ENCODE data around the gene BFSP2. TPM values are rescaled to one million over a fixed set of nuclear protein-coding genes. Genes with fewer than 3 reads are reported as not detected.

The BFSP2 gene
- total RNA-seq, 4 donors from 2014 or later = not detected

- intact Hi-C loops (cut with DNase I; ENCODE audit: low total_unique reads) (no loop called here), in situ Hi-C loops (cut with MboI; ENCODE audit: low sequenced_read_pairs in 4 of 4) (no loop called here)
- Histone ChIP-seq H3K36me3 (no peaks in the 10 kb centered on the region), H3K4me1 (peaks cover 14 to 15% of the 10 kb centered on the region in 2 donors), H3K27ac (no peak overlapping the region), H3K4me3 (no peak overlapping the region), H3K27me3 (no peaks in the 10 kb centered on the region), H3K9me3 (no peaks in the 10 kb centered on the region)
- no peak for ATAC-seq
- DNase-seq = no peak
- TF ChIP-seq POLR2A (IDR thresholded peaks at IDR 0.05) (no peak), CTCF (IDR thresholded peaks at IDR 0.05 in 4 of 5, conservative IDR thresholded peaks at IDR 0.05 in 1 of 5) (no peak)
Observed at GRCh38 chr3:133455281-133455680, 55.4 kb downstream of the BFSP2 start.

- in situ Hi-C loops (cut with MboI; ENCODE audit: low sequenced_read_pairs in 4 of 4) = no loop called here
- Histone ChIP-seq H3K27me3 (no peaks in the 10 kb centered on the region), H3K9me3 (no peaks in the 10 kb centered on the region), H3K27ac (no peak overlapping the region), H3K36me3 (no peaks in the 10 kb centered on the region), H3K4me3 (no peak overlapping the region), H3K4me1 (peaks cover 19 to 22% of the 10 kb centered on the region in 2 donors)
- ATAC-seq (no peak), DNase-seq (no peak)
- TF ChIP-seq POLR2A (IDR thresholded peaks at IDR 0.05) (no peak), CTCF (IDR thresholded peaks at IDR 0.05 in 4 of 5, conservative IDR thresholded peaks at IDR 0.05 in 1 of 5) (no peak)
- intact Hi-C loops (cut with DNase I; ENCODE audit: low total_unique reads) = no loop called here
Observed at GRCh38 chr3:133455960-133456359, 56.1 kb downstream of the BFSP2 start.

- no peak for TF ChIP-seq POLR2A (IDR thresholded peaks at IDR 0.05)
- no peak for TF ChIP-seq CTCF (IDR thresholded peaks at IDR 0.05 in 4 of 5, conservative IDR thresholded peaks at IDR 0.05 in 1 of 5)
- no peak for DNase-seq
- intact Hi-C loops (cut with DNase I; ENCODE audit: low total_unique reads) = no loop called here
- Histone ChIP-seq H3K36me3 (no peaks in the 10 kb centered on the region), H3K27me3 (no peaks in the 10 kb centered on the region), H3K27ac (no peak overlapping the region), H3K9me3 (no peaks in the 10 kb centered on the region), H3K4me3 (no peak overlapping the region), H3K4me1 (peaks cover 26 to 29% of the 10 kb centered on the region in 2 donors)
- in situ Hi-C loops (cut with MboI; ENCODE audit: low sequenced_read_pairs in 4 of 4) = no loop called here
- ATAC-seq = no peak
Observed at GRCh38 chr3:133457025-133457424, 57.2 kb downstream of the BFSP2 start.

- Histone ChIP-seq H3K27ac (no peak overlapping the region), H3K4me1 (peaks cover 26 to 29% of the 10 kb centered on the region in 2 donors), H3K27me3 (no peaks in the 10 kb centered on the region), H3K9me3 (no peaks in the 10 kb centered on the region), H3K36me3 (no peaks in the 10 kb centered on the region), H3K4me3 (no peak overlapping the region)
- in situ Hi-C loops (cut with MboI; ENCODE audit: low sequenced_read_pairs in 4 of 4) = no loop called here
- ATAC-seq (no peak), DNase-seq (no peak)
- TF ChIP-seq CTCF (IDR thresholded peaks at IDR 0.05 in 4 of 5, conservative IDR thresholded peaks at IDR 0.05 in 1 of 5) (no peak), POLR2A (IDR thresholded peaks at IDR 0.05) (no peak)
- intact Hi-C loops (cut with DNase I; ENCODE audit: low total_unique reads) = no loop called here
Observed at GRCh38 chr3:133457465-133458067, 57.7 kb downstream of the BFSP2 start.

GRCh38 chr3:133459400-133459799 is 59.5 kb downstream of the BFSP2 start:
- H3K4me3 ChIP-seq = no peak overlapping the region
- H3K9me3 ChIP-seq = no peaks in the 10 kb centered on the region
- no peaks in the 10 kb centered on the region for H3K36me3 ChIP-seq
- H3K4me1 ChIP-seq = peaks cover 26 to 29% of the 10 kb centered on the region in 2 donors
- ATAC-seq (peak; percentile 91 to 93), DNase-seq (peak; percentile 40 to 59)
- TF ChIP-seq POLR2A (IDR thresholded peaks at IDR 0.05) (no peak), CTCF (IDR thresholded peaks at IDR 0.05 in 4 of 5, conservative IDR thresholded peaks at IDR 0.05 in 1 of 5) (no peak)
- H3K27me3 ChIP-seq = no peaks in the 10 kb centered on the region
- in situ Hi-C loops (cut with MboI; ENCODE audit: low sequenced_read_pairs in 4 of 4) = no loop called here
- H3K27ac ChIP-seq = peak overlapping the region; percentile 42 to 76 (median 65)
- intact Hi-C loops (cut with DNase I; ENCODE audit: low total_unique reads) = no loop called here

Data from gastrocnemius medialis (tissue), 4 donors.